ENCODE data around the gene CLEC4F. TPM values are rescaled to one million over a fixed set of nuclear protein-coding genes. Genes with fewer than 3 reads are reported as not detected.

The CLEC4F gene
- total and polyA plus RNA-seq, 2 of the 4 experiments (the other 2 are of a cell fraction), result not detected

DNA sequence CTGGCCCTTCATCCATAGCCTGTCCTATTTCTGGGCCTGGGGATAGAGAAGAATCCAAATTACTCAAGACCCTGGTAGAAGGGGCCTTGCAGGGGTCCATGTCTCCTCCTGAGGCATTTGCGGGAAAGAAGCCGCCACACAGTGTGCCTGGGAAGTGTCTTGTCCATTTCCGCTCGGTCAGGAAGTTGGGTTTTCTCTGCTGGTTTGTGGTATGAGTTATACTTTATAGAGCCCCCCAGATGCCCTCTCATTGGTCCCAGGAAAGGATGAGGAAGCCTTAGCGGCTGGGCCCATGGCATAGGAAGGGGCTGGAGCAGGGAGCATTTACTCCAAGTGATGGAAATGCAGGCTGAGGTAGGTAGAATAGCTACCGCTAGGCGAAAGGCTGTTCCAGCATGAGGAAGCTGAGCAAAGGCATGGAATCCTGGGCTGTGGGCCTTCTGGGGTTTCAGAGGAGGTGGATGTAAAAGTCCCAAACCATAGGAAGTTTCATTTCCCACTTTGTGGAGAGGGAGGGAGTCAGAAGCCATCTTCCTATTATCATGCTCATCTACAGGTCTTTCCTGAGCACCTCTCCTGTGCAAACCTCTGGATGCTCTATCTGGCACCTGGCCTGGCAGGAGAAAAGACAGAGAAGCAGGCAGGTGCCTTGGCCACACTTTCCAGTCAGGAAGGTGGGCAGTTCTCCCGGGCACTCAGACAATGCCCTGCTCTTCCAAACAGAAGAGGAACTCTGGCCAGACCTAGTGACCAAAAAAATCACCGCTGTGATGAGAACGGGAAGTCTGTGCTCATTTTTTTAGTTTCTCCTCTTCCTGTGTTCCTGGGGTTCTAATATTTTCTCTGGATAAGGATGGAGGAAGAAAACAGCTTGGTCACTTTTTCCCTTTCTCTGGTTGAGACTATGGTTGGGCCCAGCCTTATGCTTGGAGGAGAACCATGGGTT is 17.9 kb upstream of the CLEC4F start:
- ATAC-seq (ENCODE audit: low read depth) (no peak), DNase-seq (no peak)
- Histone ChIP-seq H2AK9ac (replicated peaks; ENCODE audit: low read depth, low read length, poor library complexity) (no peak overlapping the region), H3K14ac (replicated peaks; ENCODE audit: low read depth, low read length) (no peak overlapping the region), H4K91ac (ENCODE audit: insufficient read depth, low read depth, low read length) (no peak overlapping the region), H4K8ac (ENCODE audit: low read depth in 2 of 2, low read length in 2 of 2) (no peak overlapping the region), H2AFZ (replicated peaks; ENCODE audit: low read length, poor library complexity) (no peak overlapping the region), H3K4me2 (ENCODE audit: low read depth, low read length) (no peak overlapping the region), H3K9me3 (ENCODE audit: control insufficient read depth, insufficient read depth, low read length) (no peaks in the 10 kb centered on the region), H3K4me3 (ENCODE audit: insufficient read depth, low read depth, low read length) (no peak overlapping the region), H3K4ac (ENCODE audit: low read depth, low read length) (no peak overlapping the region), H2BK5ac (ENCODE audit: low read depth, low read length, poor library complexity, severe bottlenecking) (no peak overlapping the region), H2AK5ac (ENCODE audit: low read depth, low read length) (no peak overlapping the region), H3K36me3 (ENCODE audit: control insufficient read depth, insufficient read depth, low read length) (no peaks in the 10 kb centered on the region), H3K23ac (ENCODE audit: low read depth, low read length) (no peak overlapping the region), H3K9me1 (ENCODE audit: insufficient read depth, low read length) (no peaks in the 10 kb centered on the region), H3K27ac (ENCODE audit: insufficient read depth, low read length) (no peak overlapping the region), H3K56ac (ENCODE audit: extremely low read depth, insufficient read depth, low read length) (no peak overlapping the region), H2BK120ac (ENCODE audit: low read depth, low read length) (no peak overlapping the region), H3K9ac (ENCODE audit: low read depth, low read length) (no peak overlapping the region), H4K20me1 (ENCODE audit: insufficient read depth, low read length) (no peaks in the 10 kb centered on the region), H2BK20ac (ENCODE audit: low read depth, low read length) (no peak overlapping the region), H3K27me3 (ENCODE audit: control insufficient read depth, insufficient read depth, low read length) (no peaks in the 10 kb centered on the region; the same call in 1 of the 2 replicates), H2BK15ac (ENCODE audit: low read depth, low read length) (no peak overlapping the region), H4K5ac (ENCODE audit: low read depth, low read length) (no peak overlapping the region), H3K4me1 (ENCODE audit: control insufficient read depth, insufficient read depth, low read length) (no peaks in the 10 kb centered on the region), H3K79me1 (ENCODE audit: low read depth in 1 of 2, low read length in 2 of 2) (no peaks in the 10 kb centered on the region), H3K18ac (ENCODE audit: low read depth, low read length) (no peak overlapping the region)
- ChIA-PET CTCF (no interaction called here), POLR2A (ENCODE audit: unreplicated experiment) (no interaction called here)
- dilution Hi-C loops (cut with HindIII; ENCODE audit: low sequenced_read_pairs, unreplicated experiment), result no loop called here
- no TSS peak for BruUV-seq (replicated peaks)
- in situ Hi-C loops (cut with MboI; ENCODE audit: low sequenced_read_pairs), result no loop called here
- intact Hi-C loops (cut with micrococcal nuclease), result no loop called here
- TF ChIP-seq MAZ (IDR thresholded peaks at IDR 0.05; ENCODE audit: borderline replicate concordance, low read depth, low read length), result no peak
- TF ChIP-seq, protein P1, sequence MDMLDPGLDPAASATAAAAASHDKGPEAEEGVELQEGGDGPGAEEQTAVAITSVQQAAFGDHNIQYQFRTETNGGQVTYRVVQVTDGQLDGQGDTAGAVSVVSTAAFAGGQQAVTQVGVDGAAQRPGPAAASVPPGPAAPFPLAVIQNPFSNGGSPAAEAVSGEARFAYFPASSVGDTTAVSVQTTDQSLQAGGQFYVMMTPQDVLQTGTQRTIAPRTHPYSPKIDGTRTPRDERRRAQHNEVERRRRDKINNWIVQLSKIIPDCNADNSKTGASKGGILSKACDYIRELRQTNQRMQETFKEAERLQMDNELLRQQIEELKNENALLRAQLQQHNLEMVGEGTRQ (IDR thresholded peaks at IDR 0.05; ENCODE audit: low read depth, low read length), result no peak
- TF ChIP-seq MAFK (IDR thresholded peaks at IDR 0.05; ENCODE audit: low read depth, low read length), result no peak
- no peak for TF ChIP-seq NFE2L2 (IDR thresholded peaks at IDR 0.05; ENCODE audit: low read depth, low read length)
- no peak for TF ChIP-seq FOS (IDR thresholded peaks at IDR 0.05; ENCODE audit: low read depth, low read length)
- no peak for TF ChIP-seq SMC3 (IDR thresholded peaks at IDR 0.05; ENCODE audit: low read depth, low read length)
- TF ChIP-seq, protein P2, sequence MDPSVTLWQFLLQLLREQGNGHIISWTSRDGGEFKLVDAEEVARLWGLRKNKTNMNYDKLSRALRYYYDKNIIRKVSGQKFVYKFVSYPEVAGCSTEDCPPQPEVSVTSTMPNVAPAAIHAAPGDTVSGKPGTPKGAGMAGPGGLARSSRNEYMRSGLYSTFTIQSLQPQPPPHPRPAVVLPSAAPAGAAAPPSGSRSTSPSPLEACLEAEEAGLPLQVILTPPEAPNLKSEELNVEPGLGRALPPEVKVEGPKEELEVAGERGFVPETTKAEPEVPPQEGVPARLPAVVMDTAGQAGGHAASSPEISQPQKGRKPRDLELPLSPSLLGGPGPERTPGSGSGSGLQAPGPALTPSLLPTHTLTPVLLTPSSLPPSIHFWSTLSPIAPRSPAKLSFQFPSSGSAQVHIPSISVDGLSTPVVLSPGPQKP (IDR thresholded peaks at IDR 0.05; ENCODE audit: borderline replicate concordance, low read depth, low read length), result no peak
- no peak for TF ChIP-seq BHLHE40 (IDR thresholded peaks at IDR 0.05; ENCODE audit: low read depth, low read length)
- TF ChIP-seq CEBPB (IDR thresholded peaks at IDR 0.05; ENCODE audit: low read depth, low read length), result no peak
- TF ChIP-seq RAD21 (IDR thresholded peaks at IDR 0.05; ENCODE audit: low read length), result no peak
- 83% methylated on average over 2 of the region's 10 CpGs; no CpG with 5 or more reads in 1 of the 2 experiments for WGBS, 2 experiments (ENCODE audit: extremely low coverage in 2 of 2, insufficient read length in 1 of 2)
